ENCODE results near the gene CCDC182. TPM values are rescaled to one million over a fixed set of nuclear protein-coding genes. Genes with fewer than 3 reads are reported as not detected.

The CCDC182 gene
- total and polyA plus RNA-seq, 2 of the 13 experiments (the other 11 are each of a cell fraction or from before 2014, with no cell fraction given): not detected

DNA sequence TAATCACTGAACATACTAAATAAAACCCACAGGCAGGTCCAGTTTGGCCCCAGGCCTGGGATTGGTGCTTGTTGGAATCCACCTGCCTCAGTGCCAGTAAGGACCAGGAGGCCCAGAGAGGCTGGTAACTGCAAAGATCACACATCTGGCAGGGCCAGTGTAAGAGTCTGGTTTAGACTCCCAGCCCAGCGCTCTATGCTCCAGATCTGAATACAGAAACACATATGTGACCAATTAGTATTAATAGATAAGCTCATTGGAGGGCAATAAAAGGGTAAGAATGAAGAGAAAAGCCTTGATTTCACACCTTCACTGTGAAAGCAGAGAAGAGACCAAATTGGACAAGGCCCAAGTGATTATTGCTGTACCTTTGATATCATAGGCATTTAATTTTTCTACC is 13.6 kb upstream of the CCDC182 start:
- Histone ChIP-seq H3K9me3 (ENCODE audit: low read length) (no peaks in the 10 kb centered on the region), H3K36me3 (replicated peaks in 1 of 2; ENCODE audit: control insufficient read depth in 1 of 2, insufficient read depth in 2 of 2, low read length in 2 of 2) (no peaks in the 10 kb centered on the region), H4K20me1 (ENCODE audit: insufficient read depth, low read length) (no peaks in the 10 kb centered on the region), H3K27ac (ENCODE audit: extremely low read length, insufficient read depth, low read length) (no peak overlapping the region), H2AFZ (ENCODE audit: low read length) (no peak overlapping the region), H3K4me3 (replicated peaks in 1 of 3; ENCODE audit: insufficient read depth in 1 of 3, low read depth in 2 of 3, low read length in 3 of 3) (no peak overlapping the region), H3K27me3 (ENCODE audit: control insufficient read depth in 1 of 2, insufficient read depth in 2 of 2, low read length in 2 of 2) (peaks cover 0 to 44% of the 10 kb centered on the region in 2 experiments; a peak in 4 of 5 replicates), H3K4me1 (ENCODE audit: insufficient read depth, low read length) (peaks cover 10% of the 10 kb centered on the region), H3K79me2 (ENCODE audit: insufficient read depth, low read length) (no peaks in the 10 kb centered on the region), H3K9ac (ENCODE audit: insufficient read depth, low read depth, low read length) (no peak overlapping the region), H3K4me2 (ENCODE audit: low read depth, low read length) (no peak overlapping the region)
- in situ Hi-C loops (cut with HindIII; ENCODE audit: extremely low pct_ligation_motif_present, low pct_unique_long_range_greater_than_20kb) (no loop called here), intact Hi-C loops (cut with micrococcal nuclease; ENCODE audit: unreplicated experiment) (no loop called here)
- FAIRE-seq (no peak), ATAC-seq (no peak), DNase-seq (ENCODE audit: low spot score) (no peak)
- ChIA-PET POLR2A (no interaction called here), CTCF (ENCODE audit: low intra/inter-chr PET ratio, low total read pairs) (no interaction called here)
- 33% methylated on average over 1 of the region's 1 CpG for WGBS (ENCODE audit: low lambda C conversion rate)
- no TSS peak for BruUV-seq (replicated peaks)
- TF ChIP-seq SMAD1 (CRISPR knock-in tag; IDR thresholded peaks at IDR 0.05; ENCODE audit: borderline replicate concordance, low read depth): no peak
- no peak for TF ChIP-seq HNRNPH1 (optimal IDR thresholded peaks at IDR 0.05; ENCODE audit: low read depth, low read length)
- no peak for TF ChIP-seq HIVEP1 (CRISPR knock-in tag; IDR thresholded peaks at IDR 0.05)
- no peak for TF ChIP-seq ZSCAN29 (CRISPR knock-in tag; conservative IDR thresholded peaks at IDR 0.05)
- no peak for TF ChIP-seq PRDM10 (CRISPR knock-in tag; IDR thresholded peaks at IDR 0.05; ENCODE audit: low read depth)
- TF ChIP-seq ZNF263 (CRISPR knock-in tag; IDR thresholded peaks at IDR 0.05): no peak
- TF ChIP-seq, protein P1, sequence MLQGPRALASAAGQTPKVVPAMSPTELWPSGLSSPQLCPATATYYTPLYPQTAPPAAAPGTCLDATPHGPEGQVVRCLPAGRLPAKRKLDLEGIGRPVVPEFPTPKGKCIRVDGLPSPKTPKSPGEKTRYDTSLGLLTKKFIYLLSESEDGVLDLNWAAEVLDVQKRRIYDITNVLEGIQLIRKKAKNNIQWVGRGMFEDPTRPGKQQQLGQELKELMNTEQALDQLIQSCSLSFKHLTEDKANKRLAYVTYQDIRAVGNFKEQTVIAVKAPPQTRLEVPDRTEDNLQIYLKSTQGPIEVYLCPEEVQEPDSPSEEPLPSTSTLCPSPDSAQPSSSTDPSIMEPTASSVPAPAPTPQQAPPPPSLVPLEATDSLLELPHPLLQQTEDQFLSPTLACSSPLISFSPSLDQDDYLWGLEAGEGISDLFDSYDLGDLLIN (CRISPR knock-in tag; IDR thresholded peaks at IDR 0.05; ENCODE audit: borderline replicate concordance): no peak
- TF ChIP-seq IKZF4 (CRISPR knock-in tag; IDR thresholded peaks at IDR 0.05; ENCODE audit: borderline replicate concordance, low read depth, not compliant biosample characterization): no peak

Measured in HepG2 (cell line).